Stomach smooth muscle (tissue), 2 donors: ENCODE data around the gene GMPR.
"Not testable (repeated sequence)": the region's sequence is repeated elsewhere in the genome, so short reads cannot be mapped to it uniquely, and the experiment has no call there.

Source experiments
- H3K27ac ChIP-seq: one replicate; pipeline ENCODE4 v1.7.0; 2013; ENCODE audit warnings: mild to moderate bottlenecking, low read length, inconsistent platforms
- H3K27me3 ChIP-seq, 2 donors: one replicate each; pipeline ENCODE4 v1.7.0; 2013; ENCODE audit warnings: low read length in 2 of 2; ENCODE audit not compliant: insufficient read depth in 2 of 2, control insufficient read depth in 1 of 2
- H3K36me3 ChIP-seq, 2 donors: one replicate each; pipeline ENCODE4 v1.7.0; 2013; ENCODE audit warnings: low read length in 2 of 2; ENCODE audit not compliant: control insufficient read depth in 2 of 2, insufficient read depth in 2 of 2
- H3K4me1 ChIP-seq: one replicate; pipeline ENCODE4 v1.7.0; 2013; ENCODE audit warnings: low read length; ENCODE audit not compliant: control insufficient read depth, insufficient read depth
- H3K4me3 ChIP-seq, 2 donors: one replicate each; pipeline ENCODE4 v1.7.0; 2013; ENCODE audit warnings: low read length in 2 of 2
- H3K9ac ChIP-seq, 2 donors: one replicate each; pipeline ENCODE4 v1.7.0; 2013; ENCODE audit warnings: low read length in 2 of 2, mild to moderate bottlenecking in 1 of 2
- H3K9me3 ChIP-seq, 2 donors: one replicate each; pipeline ENCODE4 v1.7.0; 2013; ENCODE audit warnings: low read length in 2 of 2; ENCODE audit not compliant: control insufficient read depth in 2 of 2
- donor health status: healthy.
- donor health status: Pancreatic carcinoma.

Gene GMPR

GRCh38 chr6:16225062-16225731 lies 13.2 kb upstream of the GMPR start:
- H3K4me3 ChIP-seq, H3K4me1 ChIP-seq, H3K27me3 ChIP-seq, H3K27ac ChIP-seq, H3K9me3 ChIP-seq, H3K9ac ChIP-seq, H3K36me3 ChIP-seq: not testable (repeated sequence)

GRCh38 chr6:16226117-16227047 lies 12.0 kb upstream of the GMPR start:
- not testable (repeated sequence) for H3K4me3 ChIP-seq, H3K27me3 ChIP-seq, H3K27ac ChIP-seq, H3K9ac ChIP-seq, H3K4me1 ChIP-seq, H3K9me3 ChIP-seq, H3K36me3 ChIP-seq

GRCh38 chr6:16227048-16227562 lies 11.3 kb upstream of the GMPR start:
- Histone ChIP-seq H3K27me3 (no peaks in the 10 kb centered on the region), H3K4me1 (peaks cover 9% of the 10 kb centered on the region), H3K36me3 (no peaks in the 10 kb centered on the region), H3K4me3 (no peak overlapping the region), H3K9ac (no peak overlapping the region), H3K9me3 (no peaks in the 10 kb centered on the region), H3K27ac (no peak overlapping the region)

- Histone ChIP-seq H3K36me3 (no peaks in the 10 kb centered on the region), H3K9me3 (no peaks in the 10 kb centered on the region), H3K27ac (no peak overlapping the region), H3K27me3 (no peaks in the 10 kb centered on the region), H3K9ac (no peak overlapping the region), H3K4me3 (no peak overlapping the region), H3K4me1 (peaks cover 9% of the 10 kb centered on the region)
These were observed 10.8 kb upstream of the GMPR start for GRCh38 chr6:16227605-16228004.

GRCh38 chr6:16228043-16228442 lies 10.3 kb upstream of the GMPR start:
- no peaks in the 10 kb centered on the region for H3K36me3 ChIP-seq
- no peaks in the 10 kb centered on the region for H3K9me3 ChIP-seq
- H3K27ac ChIP-seq, result no peak overlapping the region
- H3K4me3 ChIP-seq, result no peak overlapping the region
- H3K27me3 ChIP-seq, result no peaks in the 10 kb centered on the region
- peaks cover 9% of the 10 kb centered on the region for H3K4me1 ChIP-seq
- no peak overlapping the region for H3K9ac ChIP-seq

- Histone ChIP-seq H3K4me1 (peaks cover 9% of the 10 kb centered on the region), H3K9me3 (no peaks in the 10 kb centered on the region), H3K4me3 (peak overlapping the region; percentile 36 to 64), H3K27me3 (no peaks in the 10 kb centered on the region), H3K27ac (no peak overlapping the region), H3K9ac (peak overlapping the region; percentile 35 to 42), H3K36me3 (no peaks in the 10 kb centered on the region)
These were observed 9.4 kb upstream of the GMPR start for GRCh38 chr6:16228709-16229665.

- H3K4me3 ChIP-seq, result peak overlapping the region; percentile 36 to 64
- no peaks in the 10 kb centered on the region for H3K36me3 ChIP-seq
- H3K9ac ChIP-seq, result no peak overlapping the region
- H3K9me3 ChIP-seq, result no peaks in the 10 kb centered on the region
- H3K4me1 ChIP-seq, result peaks cover 9% of the 10 kb centered on the region
- H3K27me3 ChIP-seq, result no peaks in the 10 kb centered on the region
- H3K27ac ChIP-seq, result no peak overlapping the region
These were observed 8.7 kb upstream of the GMPR start for GRCh38 chr6:16229700-16230099.

GRCh38 chr6:16230953-16231352 lies 7.4 kb upstream of the GMPR start:
- no peaks in the 10 kb centered on the region for H3K9me3 ChIP-seq
- H3K4me3 ChIP-seq, result no peak overlapping the region
- no peak overlapping the region for H3K9ac ChIP-seq
- no peaks in the 10 kb centered on the region for H3K36me3 ChIP-seq
- H3K27ac ChIP-seq, result no peak overlapping the region
- H3K27me3 ChIP-seq, result no peaks in the 10 kb centered on the region
- H3K4me1 ChIP-seq, result peaks cover 9% of the 10 kb centered on the region

GRCh38 chr6:16232086-16232485 lies 6.3 kb upstream of the GMPR start:
- Histone ChIP-seq H3K4me1 (peaks cover 14% of the 10 kb centered on the region), H3K4me3 (no peak overlapping the region), H3K36me3 (no peaks in the 10 kb centered on the region)

GRCh38 chr6:16236009-16236501 lies 2.3 kb upstream of the GMPR start:
- Histone ChIP-seq H3K27ac (no peak overlapping the region), H3K9ac (no peak overlapping the region), H3K4me3 (no peak overlapping the region), H3K9me3 (no peaks in the 10 kb centered on the region), H3K4me1 (peaks cover 29% of the 10 kb centered on the region), H3K36me3 (no peaks in the 10 kb centered on the region), H3K27me3 (no peaks in the 10 kb centered on the region)

More at GRCh38 chr6:16232086-16232485, 6.3 kb upstream of the GMPR start:
- Histone ChIP-seq H3K9ac (no peak overlapping the region), H3K27me3 (no peaks in the 10 kb centered on the region), H3K27ac (no peak overlapping the region), H3K9me3 (no peaks in the 10 kb centered on the region)
